GM21619 (cell line): ENCODE data around the gene CTSC.
A peak's percentile ranks its signal among the peaks of the same experiment; 100 is the strongest.
"Not testable (repeated sequence)": the region's sequence is repeated elsewhere in the genome, so short reads cannot be mapped to it uniquely, and the experiment has no call there.

Source experiments
- ATAC-seq: cut with Tn5 transposase; IDR thresholded peaks from one replicate; pipeline ENCODE4 v1.9.1; 2021; ENCODE audit not compliant: unreplicated experiment

Gene CTSC

DNA sequence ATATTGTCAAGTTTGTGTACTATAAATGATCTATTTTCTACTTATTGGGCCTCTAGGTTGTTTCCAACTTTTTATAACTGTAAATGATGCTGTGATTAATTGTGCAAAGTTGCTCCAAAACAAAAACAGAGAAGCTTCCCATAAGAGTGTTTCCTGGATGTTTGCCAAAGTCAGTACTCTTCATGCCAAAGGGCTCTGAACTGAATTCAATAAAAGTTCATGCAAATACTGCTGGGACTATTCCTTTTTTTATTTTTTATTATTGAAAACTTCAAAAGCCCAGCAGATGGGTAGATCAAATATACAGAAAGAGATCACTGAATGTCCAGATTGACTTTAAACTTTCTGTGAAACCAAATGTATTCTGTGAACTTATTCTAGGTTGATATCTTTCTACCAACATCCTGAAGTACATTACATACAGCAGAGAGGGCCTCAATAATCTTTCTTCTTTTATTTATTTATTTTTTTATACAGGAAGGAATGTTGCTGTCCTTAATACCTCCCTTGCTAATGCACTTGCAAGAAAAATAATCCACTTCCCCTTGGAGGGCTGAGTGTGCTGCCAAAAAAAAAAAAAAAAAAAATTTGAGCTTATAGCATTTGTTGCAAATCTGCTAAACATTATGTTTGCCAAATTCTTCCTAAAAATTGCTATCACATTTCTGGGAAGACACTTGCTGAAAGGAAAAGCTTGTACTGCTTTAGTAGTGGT lies 53.0 kb downstream of the CTSC start:
- no peak for ATAC-seq

DNA sequence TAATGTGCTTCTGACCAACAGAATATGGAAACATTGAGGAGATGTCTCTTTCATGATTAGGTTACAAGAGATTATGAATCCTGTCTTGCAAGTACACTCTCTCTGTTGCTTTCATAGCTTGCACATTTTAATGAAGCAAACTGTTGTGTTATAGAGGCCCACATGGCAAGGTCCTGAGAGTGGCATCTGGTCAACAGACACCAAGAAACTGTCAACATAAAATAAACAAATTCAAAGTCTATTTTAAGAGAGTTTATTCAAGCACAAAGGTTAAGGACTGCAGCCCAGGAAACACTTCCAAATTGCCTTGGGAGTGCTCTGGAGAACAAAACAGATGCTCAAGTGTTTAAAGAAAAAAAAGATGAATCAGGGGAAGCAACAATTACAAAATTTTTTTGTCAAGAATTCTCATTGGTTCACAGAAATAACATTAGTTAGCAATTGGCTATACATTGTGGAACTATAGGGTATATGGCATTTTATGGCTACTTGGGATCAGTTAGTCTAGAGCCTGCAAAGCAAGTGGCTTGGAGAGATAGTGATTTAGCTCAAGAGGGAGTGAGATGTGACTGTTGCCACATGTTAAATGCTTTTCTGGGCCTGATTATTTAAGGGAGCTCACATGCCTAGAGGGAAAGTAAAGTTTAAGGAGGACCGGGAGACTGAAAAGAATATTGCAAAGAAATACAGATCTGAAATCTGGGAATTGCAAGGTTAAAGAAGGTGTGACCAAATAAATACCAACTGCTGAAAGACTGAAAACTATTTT lies 54.6 kb downstream of the CTSC start:
- no peak for ATAC-seq

DNA sequence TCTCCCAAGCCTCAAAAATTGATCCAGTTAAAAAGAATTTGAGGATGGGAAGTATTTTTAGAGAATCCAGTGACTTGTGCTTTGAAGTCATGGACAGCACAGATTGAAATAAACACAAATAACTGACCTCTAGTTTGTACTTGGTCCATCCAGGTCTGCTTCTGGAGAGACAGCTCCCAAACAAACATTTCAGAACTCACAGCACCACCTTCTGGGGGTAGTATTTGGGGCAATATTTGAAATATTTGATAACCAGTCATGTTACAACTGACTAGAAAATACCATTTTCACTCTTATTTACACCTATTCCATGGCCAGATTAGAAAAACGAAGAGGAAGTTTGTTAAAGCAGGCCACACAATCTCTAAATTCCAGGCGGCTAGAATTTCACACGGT lies 56.2 kb downstream of the CTSC start:
- no peak for ATAC-seq

DNA sequence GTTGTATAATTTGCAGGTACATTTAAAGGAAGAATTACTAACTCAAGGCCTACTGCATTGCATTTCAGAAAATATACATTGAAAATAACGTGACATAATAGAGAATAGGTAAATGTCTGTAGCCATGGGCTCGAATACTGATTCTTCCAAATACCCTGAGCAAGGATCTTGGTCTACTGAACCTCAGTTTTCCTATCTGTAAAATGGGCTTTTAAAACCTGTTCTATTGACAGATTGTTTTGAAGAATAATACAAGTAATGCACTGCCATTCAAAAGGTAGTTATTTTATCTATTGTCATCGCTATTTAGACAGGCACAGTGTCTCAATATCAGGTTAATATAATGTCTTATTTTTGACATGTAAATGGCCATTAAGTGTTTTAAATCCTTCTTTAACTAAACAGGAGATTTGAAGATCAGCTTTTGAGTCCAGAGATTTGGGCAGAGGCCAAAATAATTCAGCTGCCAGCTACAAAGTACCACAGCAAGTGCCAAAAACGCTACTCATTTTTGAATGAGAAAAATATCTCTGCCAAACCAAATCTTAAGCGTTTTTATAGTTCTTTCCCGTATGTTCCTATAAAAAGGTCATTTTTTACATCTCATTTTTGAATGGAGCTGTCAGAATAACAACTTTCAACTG lies 56.7 kb downstream of the CTSC start:
- no peak for ATAC-seq

DNA sequence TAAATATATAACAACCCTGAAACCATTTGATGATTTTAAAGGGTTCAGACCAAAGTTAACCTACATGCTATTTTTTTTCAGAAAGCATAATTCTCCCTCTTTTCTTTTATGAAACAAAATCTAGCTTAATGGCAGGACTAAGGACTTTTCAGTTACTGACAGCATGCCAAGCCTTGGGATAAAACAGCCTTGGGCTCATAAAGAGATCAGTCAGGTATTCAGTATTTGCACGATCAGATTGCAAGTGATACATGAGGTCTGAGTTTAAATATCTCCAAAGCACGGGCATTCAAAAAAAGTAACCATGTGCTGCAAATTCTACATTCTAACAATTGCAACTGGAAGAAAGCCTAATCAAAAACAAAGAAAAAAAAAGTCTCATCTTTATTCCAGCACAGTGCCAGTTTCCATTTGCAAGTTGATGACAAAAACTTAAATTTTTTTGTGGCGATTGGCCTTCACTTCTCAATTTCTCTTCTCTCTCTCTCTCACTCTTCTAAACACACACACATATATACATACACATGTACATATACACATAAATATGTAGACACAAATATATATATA lies 60.1 kb downstream of the CTSC start:
- no peak for ATAC-seq

DNA sequence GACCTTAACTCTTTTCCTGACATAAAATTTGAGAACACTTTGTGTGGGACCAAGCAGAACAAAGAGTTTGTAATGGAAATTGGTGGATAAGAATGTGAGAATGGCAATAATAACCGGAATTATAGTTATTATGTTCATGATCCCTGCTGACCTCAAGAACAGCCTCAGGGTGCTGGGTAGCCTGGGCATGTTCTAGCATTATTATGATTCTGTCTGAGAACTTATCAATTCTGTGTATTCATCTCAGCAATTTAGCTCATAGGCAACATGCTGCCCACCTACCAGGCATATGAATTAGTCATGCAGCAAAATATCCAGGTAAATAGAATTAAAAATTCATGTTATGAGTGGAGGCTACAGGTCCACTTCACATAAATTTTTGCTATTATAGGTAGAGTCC lies 61.9 kb downstream of the CTSC start:
- no peak for ATAC-seq

DNA sequence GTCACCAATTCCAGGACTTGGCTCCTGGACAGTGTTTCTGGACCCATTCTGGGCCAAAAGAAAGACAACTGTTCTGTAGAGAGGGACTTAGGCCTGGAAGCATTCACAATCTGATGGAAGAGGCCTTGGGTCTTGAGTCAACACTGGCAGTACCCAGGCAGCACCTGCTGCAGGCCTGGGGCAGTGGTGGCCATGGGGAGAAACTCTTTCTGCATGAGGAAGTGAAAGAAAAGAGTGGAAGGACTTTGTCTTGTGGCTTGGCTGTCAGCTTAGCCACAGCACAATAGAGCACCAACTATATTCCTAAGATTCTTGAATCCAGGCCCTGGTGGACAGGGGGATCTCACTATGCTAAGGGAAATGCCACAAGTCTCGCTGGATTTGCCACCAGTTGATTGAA lies 70.6 kb downstream of the CTSC start:
- ATAC-seq = peak; percentile 53

DNA sequence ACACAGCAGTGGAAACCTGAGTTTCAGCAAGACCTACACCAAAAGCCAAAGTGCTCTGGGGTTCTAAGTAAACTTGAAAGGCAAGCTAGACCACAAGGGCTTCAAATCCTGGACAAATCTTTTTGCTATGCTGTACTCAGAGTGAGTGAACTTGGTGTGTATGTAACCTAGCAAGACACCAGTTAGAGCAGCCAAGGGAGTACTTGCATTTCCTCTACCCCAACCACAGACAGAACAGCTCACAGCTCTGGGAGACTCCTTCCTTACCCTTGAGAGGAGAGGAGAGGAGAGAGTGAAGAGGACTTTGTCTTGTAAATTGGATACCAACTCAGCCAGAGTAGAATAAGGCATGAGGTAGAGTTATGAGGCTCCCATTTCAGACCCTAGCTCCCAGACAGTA lies 71.4 kb downstream of the CTSC start:
- ATAC-seq = no peak

DNA sequence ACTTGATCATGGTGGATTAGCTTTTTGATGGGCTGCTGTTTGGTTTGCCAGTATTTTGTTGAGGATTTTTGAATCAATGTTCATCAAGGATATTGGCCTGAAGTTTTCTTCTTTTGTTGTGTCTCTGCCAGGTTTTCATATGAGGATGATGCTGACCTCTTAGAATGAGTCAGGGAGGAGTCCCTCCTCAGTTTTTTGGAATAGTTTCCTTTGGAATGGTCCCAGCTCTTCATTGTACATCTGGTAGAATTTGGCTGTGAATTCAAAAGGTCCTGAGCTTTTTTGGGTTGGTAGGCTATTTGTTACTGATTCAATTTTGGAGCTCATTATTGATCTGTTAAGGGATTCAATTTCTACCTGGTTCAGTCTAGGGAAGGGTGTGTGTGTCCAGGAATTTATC lies 78.1 kb downstream of the CTSC start:
- ATAC-seq = no peak

DNA sequence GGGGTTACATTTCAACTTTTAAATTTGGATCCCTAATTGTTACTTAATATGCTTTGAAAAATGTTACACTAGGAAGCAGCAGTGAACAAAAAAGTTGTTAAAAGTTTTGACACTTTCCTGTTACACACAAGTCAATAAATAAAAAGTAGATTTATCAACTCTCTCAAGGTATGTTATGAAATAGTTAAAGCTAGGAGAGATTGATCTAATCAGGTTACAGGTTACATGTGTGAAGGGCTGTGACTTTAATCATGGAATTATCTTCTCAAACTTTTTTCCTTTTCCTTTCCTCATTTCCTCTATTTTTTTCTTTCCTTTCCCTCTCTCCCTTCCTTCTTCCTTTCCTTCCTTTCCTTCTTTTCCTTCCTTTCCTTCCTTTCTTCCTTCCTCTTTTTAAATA lies 85.3 kb downstream of the CTSC start:
- ATAC-seq = no peak

DNA sequence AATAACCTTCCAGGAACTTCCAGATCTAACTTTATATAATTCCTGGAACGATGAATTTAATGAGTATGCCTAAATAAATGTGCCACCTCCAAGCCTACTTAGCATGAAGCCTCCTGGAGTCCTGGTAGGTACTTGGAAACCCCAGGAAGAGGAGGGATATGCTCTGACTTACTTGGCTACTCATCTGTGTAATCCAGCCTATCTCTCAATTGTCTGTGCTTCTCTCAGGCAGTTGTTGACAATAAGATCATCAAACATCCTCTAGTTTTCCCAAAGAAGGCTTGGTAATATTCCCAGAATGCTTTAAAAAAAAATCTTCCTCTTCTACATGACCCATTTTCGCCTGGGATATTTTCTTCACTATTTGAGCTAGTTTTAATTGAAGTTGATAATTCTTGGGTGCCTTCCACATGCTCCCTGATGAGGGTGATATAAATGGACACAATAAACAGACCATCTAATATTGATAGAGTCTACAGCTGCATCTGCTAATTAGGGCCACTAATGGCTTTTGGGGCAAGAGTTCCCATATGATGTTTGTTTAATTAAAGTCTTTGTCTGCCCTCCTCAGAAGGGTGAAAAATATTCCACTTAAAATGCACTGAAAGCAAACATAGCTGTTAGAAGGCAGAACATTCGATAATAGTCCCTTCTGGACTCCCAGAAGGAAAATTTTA lies 86.8 kb downstream of the CTSC start:
- ATAC-seq = no peak

DNA sequence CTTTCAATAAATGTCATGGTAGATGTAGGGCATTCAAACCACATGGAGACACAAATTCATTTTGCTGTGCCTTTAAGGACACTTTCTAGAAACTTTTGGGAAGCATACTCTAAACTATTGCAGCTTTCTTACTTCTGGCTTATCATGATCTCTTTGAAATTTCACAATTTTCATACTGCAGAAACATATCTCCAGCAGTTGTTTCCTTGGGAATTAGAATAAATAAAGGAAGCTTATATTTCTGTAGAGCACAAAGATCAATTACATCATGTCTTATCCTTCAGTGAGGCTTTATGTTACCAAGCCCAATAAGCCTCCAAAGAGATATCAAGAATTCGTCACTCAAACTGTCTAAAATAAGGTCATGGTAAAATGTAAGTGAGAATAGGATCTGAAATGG lies 87.8 kb downstream of the CTSC start:
- no peak for ATAC-seq

DNA sequence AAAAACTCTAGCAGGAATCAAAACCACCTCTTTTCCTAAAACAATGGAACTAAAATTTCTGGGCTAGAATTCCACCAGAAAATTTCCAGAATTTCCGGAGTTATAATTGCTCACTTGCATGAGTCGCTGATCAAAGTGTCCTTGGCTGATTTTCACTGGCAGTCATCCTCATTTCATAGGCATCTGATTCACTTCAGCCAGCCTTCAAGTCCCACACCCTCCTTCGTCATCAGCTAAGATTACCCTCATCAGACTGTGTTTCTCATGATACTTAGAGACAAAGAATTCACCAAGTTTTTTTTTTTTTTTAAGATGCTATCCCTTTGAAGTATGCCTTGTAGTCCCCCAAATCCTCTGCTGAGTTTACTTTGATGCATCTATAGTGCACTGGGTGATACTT lies 90.8 kb downstream of the CTSC start:
- no peak for ATAC-seq

DNA sequence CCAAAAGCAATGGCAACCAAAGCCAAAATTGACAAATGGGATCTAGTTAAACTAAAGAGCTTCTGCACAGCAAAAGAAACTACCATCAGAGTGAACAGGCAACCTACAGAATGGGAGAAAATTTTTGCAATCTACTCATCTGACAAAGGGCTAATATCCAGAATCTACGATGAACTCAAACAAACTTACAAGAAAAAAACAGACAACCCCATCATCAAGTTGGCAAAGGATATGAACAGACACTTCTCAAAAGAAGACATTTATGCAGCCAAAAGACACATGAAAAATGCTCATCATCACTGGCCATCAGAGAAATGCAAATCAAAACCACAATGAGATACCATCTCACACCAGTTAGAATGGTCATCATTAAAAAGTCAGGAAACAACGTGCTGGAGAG lies 92.0 kb downstream of the CTSC start:
- ATAC-seq = not testable (repeated sequence)
